ENCODE measurements around the gene PTPRZ1. TPM values are rescaled to one million over a fixed set of nuclear protein-coding genes. Genes with fewer than 3 reads are reported as not detected.

PTPRZ1 gene
- total RNA-seq, 1 experiment from 2014 or later, result not detected

DNA sequence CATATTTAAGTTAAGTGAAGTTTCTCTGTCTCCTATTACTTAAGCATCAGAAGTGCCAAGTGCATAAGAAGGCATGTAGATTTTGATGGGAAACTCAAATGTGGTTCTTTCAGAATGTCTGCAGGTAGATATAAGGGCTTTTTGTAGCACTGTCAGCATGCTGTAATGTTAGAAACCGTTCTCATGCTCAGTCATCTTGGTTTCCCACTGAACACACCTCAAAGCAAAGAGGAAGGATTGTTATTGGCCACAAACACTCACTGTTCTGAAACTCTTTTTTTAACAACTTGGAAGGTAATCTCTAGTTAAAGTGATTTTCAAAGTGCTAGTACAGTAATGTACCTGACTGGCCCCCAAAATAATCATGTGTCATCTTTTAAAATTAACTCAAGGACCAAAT is 145.1 kb downstream of the PTPRZ1 start:
- Histone ChIP-seq H3K9me2 (replicated peaks; ENCODE audit: insufficient read depth, low read length) (no peaks in the 10 kb centered on the region), H3K4me2 (ENCODE audit: low read depth, low read length, poor library complexity, severe bottlenecking) (no peak overlapping the region), H3K79me2 (ENCODE audit: low read length) (no peaks in the 10 kb centered on the region), H4K20me1 (ENCODE audit: insufficient read depth, low read depth, low read length) (no peaks in the 10 kb centered on the region), H2AFZ (ENCODE audit: low read length) (no peak overlapping the region), H3K36me3 (ENCODE audit: insufficient read depth, low read length) (no peaks in the 10 kb centered on the region), H3K9me3 (ENCODE audit: low read length) (no peaks in the 10 kb centered on the region), H3K27me3 (ENCODE audit: low read length) (no peaks in the 10 kb centered on the region), H3K27ac (ENCODE audit: low read length) (no peak overlapping the region), H3K4me3 (ENCODE audit: low read length) (no peak overlapping the region), H3K4me1 (ENCODE audit: low read length) (no peaks in the 10 kb centered on the region), H3K9ac (ENCODE audit: low read length) (no peak overlapping the region)
- DNase-seq, result no peak

DNA sequence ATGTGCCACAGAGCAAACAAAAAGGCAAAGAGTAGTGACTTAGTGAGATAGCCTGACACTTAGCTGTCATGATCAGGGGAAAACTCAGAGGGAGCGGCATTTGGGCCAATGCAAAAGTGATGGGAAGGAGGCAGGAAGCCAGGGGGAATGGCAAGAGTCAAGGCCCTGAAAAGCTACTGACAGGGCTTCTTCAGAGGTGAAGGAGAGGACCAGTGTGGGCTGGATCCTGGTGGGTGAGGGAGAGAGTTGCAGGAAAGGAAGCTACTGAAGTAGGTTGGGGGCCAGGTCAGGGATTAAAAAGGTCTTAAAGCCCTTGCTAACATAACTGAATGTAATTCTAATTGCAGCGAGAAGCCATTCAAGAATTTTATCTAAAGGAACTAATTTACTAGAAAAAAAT is 154.1 kb downstream of the PTPRZ1 start:
- DNase-seq, result no peak
- H2AFZ ChIP-seq (ENCODE audit: low read length), result no peak overlapping the region
- no peaks in the 10 kb centered on the region for H3K4me1 ChIP-seq (ENCODE audit: low read length)
- no peaks in the 10 kb centered on the region for H3K9me3 ChIP-seq (ENCODE audit: low read length)
- H3K27me3 ChIP-seq (ENCODE audit: low read length), result no peaks in the 10 kb centered on the region
- H3K27ac ChIP-seq (ENCODE audit: low read length), result no peak overlapping the region
- H3K4me2 ChIP-seq (ENCODE audit: low read depth, low read length, poor library complexity, severe bottlenecking), result no peak overlapping the region
- H4K20me1 ChIP-seq (ENCODE audit: insufficient read depth, low read depth, low read length), result no peaks in the 10 kb centered on the region
- no peaks in the 10 kb centered on the region for H3K36me3 ChIP-seq (ENCODE audit: insufficient read depth, low read length)
- H3K4me3 ChIP-seq (ENCODE audit: low read length), result no peak overlapping the region
- H3K9me2 ChIP-seq (replicated peaks; ENCODE audit: insufficient read depth, low read length), result no peaks in the 10 kb centered on the region
- H3K9ac ChIP-seq (ENCODE audit: low read length), result no peak overlapping the region
- H3K79me2 ChIP-seq (ENCODE audit: low read length), result no peaks in the 10 kb centered on the region

- Histone ChIP-seq H3K79me2 (ENCODE audit: low read length) (no peaks in the 10 kb centered on the region), H3K4me3 (ENCODE audit: low read length) (no peak overlapping the region), H3K9ac (ENCODE audit: low read length) (no peak overlapping the region), H3K4me2 (ENCODE audit: low read depth, low read length, poor library complexity, severe bottlenecking) (no peak overlapping the region), H3K9me2 (replicated peaks; ENCODE audit: insufficient read depth, low read length) (no peaks in the 10 kb centered on the region), H3K36me3 (ENCODE audit: insufficient read depth, low read length) (no peaks in the 10 kb centered on the region), H3K27me3 (ENCODE audit: low read length) (no peaks in the 10 kb centered on the region), H4K20me1 (ENCODE audit: insufficient read depth, low read depth, low read length) (no peaks in the 10 kb centered on the region), H3K9me3 (ENCODE audit: low read length) (no peaks in the 10 kb centered on the region), H3K27ac (ENCODE audit: low read length) (no peak overlapping the region), H2AFZ (ENCODE audit: low read length) (no peak overlapping the region), H3K4me1 (ENCODE audit: low read length) (no peaks in the 10 kb centered on the region)
- DNase-seq, result no peak
Observed at GRCh38 chr7:122033641-122034040, 160.7 kb downstream of the PTPRZ1 start.

- Histone ChIP-seq H3K4me3 (ENCODE audit: low read length) (no peak overlapping the region), H3K27me3 (ENCODE audit: low read length) (no peaks in the 10 kb centered on the region), H4K20me1 (ENCODE audit: insufficient read depth, low read depth, low read length) (no peaks in the 10 kb centered on the region), H3K79me2 (ENCODE audit: low read length) (no peaks in the 10 kb centered on the region), H3K4me2 (ENCODE audit: low read depth, low read length, poor library complexity, severe bottlenecking) (no peak overlapping the region), H3K9me2 (replicated peaks; ENCODE audit: insufficient read depth, low read length) (no peaks in the 10 kb centered on the region), H3K9ac (ENCODE audit: low read length) (no peak overlapping the region), H3K36me3 (ENCODE audit: insufficient read depth, low read length) (no peaks in the 10 kb centered on the region), H2AFZ (ENCODE audit: low read length) (no peak overlapping the region), H3K9me3 (ENCODE audit: low read length) (no peaks in the 10 kb centered on the region), H3K27ac (ENCODE audit: low read length) (no peak overlapping the region), H3K4me1 (ENCODE audit: low read length) (no peaks in the 10 kb centered on the region)
- DNase-seq, result no peak
Observed at GRCh38 chr7:122035876-122036275, 162.9 kb downstream of the PTPRZ1 start.

- no peak overlapping the region for H3K9ac ChIP-seq (ENCODE audit: low read length)
- H3K4me1 ChIP-seq (ENCODE audit: low read length), result no peaks in the 10 kb centered on the region
- no peaks in the 10 kb centered on the region for H3K36me3 ChIP-seq (ENCODE audit: insufficient read depth, low read length)
- DNase-seq, result no peak
- no peak overlapping the region for H3K27ac ChIP-seq (ENCODE audit: low read length)
- H3K79me2 ChIP-seq (ENCODE audit: low read length), result no peaks in the 10 kb centered on the region
- H3K9me2 ChIP-seq (replicated peaks; ENCODE audit: insufficient read depth, low read length), result no peaks in the 10 kb centered on the region
- H3K27me3 ChIP-seq (ENCODE audit: low read length), result no peaks in the 10 kb centered on the region
- no peaks in the 10 kb centered on the region for H3K9me3 ChIP-seq (ENCODE audit: low read length)
- no peak overlapping the region for H2AFZ ChIP-seq (ENCODE audit: low read length)
- H4K20me1 ChIP-seq (ENCODE audit: insufficient read depth, low read depth, low read length), result no peaks in the 10 kb centered on the region
- H3K4me3 ChIP-seq (ENCODE audit: low read length), result no peak overlapping the region
- H3K4me2 ChIP-seq (ENCODE audit: low read depth, low read length, poor library complexity, severe bottlenecking), result no peak overlapping the region
Observed at GRCh38 chr7:122038134-122038533, 165.2 kb downstream of the PTPRZ1 start.

DNA sequence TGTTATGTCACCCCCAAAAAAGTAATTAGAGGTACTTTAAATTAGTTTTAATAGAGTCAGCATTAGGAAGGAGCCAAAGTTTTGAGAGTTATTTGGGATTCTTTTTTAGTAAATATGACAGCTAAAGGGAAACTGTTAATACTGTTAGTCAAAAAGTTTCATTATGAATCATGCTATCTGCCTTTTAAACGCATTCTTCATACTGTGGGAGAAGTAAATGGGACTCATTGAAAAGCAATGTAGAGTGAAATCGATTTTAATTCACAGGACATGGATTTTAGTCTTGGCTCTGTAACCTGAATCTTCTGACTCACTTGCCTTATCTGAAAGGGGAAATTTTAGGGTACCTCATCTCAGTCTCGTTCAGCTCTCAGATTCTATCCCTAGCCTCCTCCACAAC is 165.9 kb downstream of the PTPRZ1 start:
- no peaks in the 10 kb centered on the region for H3K9me3 ChIP-seq (ENCODE audit: low read length)
- no peaks in the 10 kb centered on the region for H3K27me3 ChIP-seq (ENCODE audit: low read length)
- no peak overlapping the region for H2AFZ ChIP-seq (ENCODE audit: low read length)
- H3K4me2 ChIP-seq (ENCODE audit: low read depth, low read length, poor library complexity, severe bottlenecking), result no peak overlapping the region
- no peak overlapping the region for H3K27ac ChIP-seq (ENCODE audit: low read length)
- no peaks in the 10 kb centered on the region for H3K4me1 ChIP-seq (ENCODE audit: low read length)
- H3K9ac ChIP-seq (ENCODE audit: low read length), result no peak overlapping the region
- no peak overlapping the region for H3K4me3 ChIP-seq (ENCODE audit: low read length)
- no peaks in the 10 kb centered on the region for H4K20me1 ChIP-seq (ENCODE audit: insufficient read depth, low read depth, low read length)
- no peaks in the 10 kb centered on the region for H3K79me2 ChIP-seq (ENCODE audit: low read length)
- no peak for DNase-seq
- H3K9me2 ChIP-seq (replicated peaks; ENCODE audit: insufficient read depth, low read length), result no peaks in the 10 kb centered on the region
- no peaks in the 10 kb centered on the region for H3K36me3 ChIP-seq (ENCODE audit: insufficient read depth, low read length)

GRCh38 chr7:122040147-122040546 is 167.2 kb downstream of the PTPRZ1 start:
- Histone ChIP-seq H3K27me3 (ENCODE audit: low read length) (no peaks in the 10 kb centered on the region), H4K20me1 (ENCODE audit: insufficient read depth, low read depth, low read length) (no peaks in the 10 kb centered on the region), H3K79me2 (ENCODE audit: low read length) (no peaks in the 10 kb centered on the region), H3K4me3 (ENCODE audit: low read length) (no peak overlapping the region), H3K36me3 (ENCODE audit: insufficient read depth, low read length) (no peaks in the 10 kb centered on the region), H3K27ac (ENCODE audit: low read length) (no peak overlapping the region), H3K4me2 (ENCODE audit: low read depth, low read length, poor library complexity, severe bottlenecking) (no peak overlapping the region), H2AFZ (ENCODE audit: low read length) (no peak overlapping the region), H3K9me3 (ENCODE audit: low read length) (no peaks in the 10 kb centered on the region), H3K9me2 (replicated peaks; ENCODE audit: insufficient read depth, low read length) (no peaks in the 10 kb centered on the region), H3K4me1 (ENCODE audit: low read length) (no peaks in the 10 kb centered on the region), H3K9ac (ENCODE audit: low read length) (no peak overlapping the region)
- DNase-seq, result no peak

DNA sequence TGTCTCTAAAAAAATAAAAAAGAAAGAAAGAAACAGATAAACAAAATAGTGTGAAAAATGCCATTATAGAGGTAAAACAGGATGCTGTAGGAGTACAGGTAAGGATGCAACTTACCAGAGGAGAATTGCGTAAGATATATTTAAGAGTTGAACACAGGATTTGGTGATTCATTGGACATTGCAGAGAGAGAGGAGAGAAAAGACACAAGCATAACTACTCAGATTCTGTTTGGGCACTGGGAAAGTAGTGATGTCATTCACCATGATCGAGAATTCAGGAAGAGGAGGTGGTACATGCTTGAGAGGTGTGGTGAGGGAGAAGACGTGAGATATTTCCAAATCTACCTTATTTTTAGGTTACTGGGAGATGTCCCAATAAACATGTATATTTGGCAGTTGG is 173.4 kb downstream of the PTPRZ1 start:
- Histone ChIP-seq H3K79me2 (ENCODE audit: low read length) (no peaks in the 10 kb centered on the region), H3K9ac (ENCODE audit: low read length) (no peak overlapping the region), H3K4me3 (ENCODE audit: low read length) (no peak overlapping the region), H2AFZ (ENCODE audit: low read length) (no peak overlapping the region), H4K20me1 (ENCODE audit: insufficient read depth, low read depth, low read length) (no peaks in the 10 kb centered on the region), H3K4me1 (ENCODE audit: low read length) (no peaks in the 10 kb centered on the region), H3K9me2 (replicated peaks; ENCODE audit: insufficient read depth, low read length) (no peaks in the 10 kb centered on the region), H3K27me3 (ENCODE audit: low read length) (no peaks in the 10 kb centered on the region), H3K27ac (ENCODE audit: low read length) (no peak overlapping the region), H3K36me3 (ENCODE audit: insufficient read depth, low read length) (no peaks in the 10 kb centered on the region), H3K4me2 (ENCODE audit: low read depth, low read length, poor library complexity, severe bottlenecking) (no peak overlapping the region), H3K9me3 (ENCODE audit: low read length) (no peaks in the 10 kb centered on the region)
- DNase-seq, result no peak

GRCh38 chr7:122054393-122054792 is 181.4 kb downstream of the PTPRZ1 start:
- Histone ChIP-seq H3K36me3 (ENCODE audit: insufficient read depth, low read length) (no peaks in the 10 kb centered on the region), H3K79me2 (ENCODE audit: low read length) (no peaks in the 10 kb centered on the region), H3K27me3 (ENCODE audit: low read length) (no peaks in the 10 kb centered on the region), H3K4me1 (ENCODE audit: low read length) (no peaks in the 10 kb centered on the region), H3K4me3 (ENCODE audit: low read length) (no peak overlapping the region), H3K9ac (ENCODE audit: low read length) (no peak overlapping the region), H3K27ac (ENCODE audit: low read length) (no peak overlapping the region), H3K4me2 (ENCODE audit: low read depth, low read length, poor library complexity, severe bottlenecking) (no peak overlapping the region), H2AFZ (ENCODE audit: low read length) (no peak overlapping the region), H3K9me2 (replicated peaks; ENCODE audit: insufficient read depth, low read length) (no peaks in the 10 kb centered on the region), H4K20me1 (ENCODE audit: insufficient read depth, low read depth, low read length) (no peaks in the 10 kb centered on the region), H3K9me3 (ENCODE audit: low read length) (peaks cover 3% of the 10 kb centered on the region; the same call in 1 of the 2 replicates)
- no peak for DNase-seq

Measured in Karpas-422 (cell line).